Epithelial cell of proximal tubule (primary cell): ENCODE data around the gene NONO. TPM values are rescaled to one million over a fixed set of nuclear protein-coding genes. Genes with fewer than 3 reads are reported as not detected.
"Not testable (repeated sequence)": the region's sequence is repeated elsewhere in the genome, so short reads cannot be mapped to it uniquely, and the experiment has no call there.

Experiments
- DNase-seq: peaks from one replicate; pipeline ENCODE4 v3.0.0-alpha.2; 2011; ENCODE audit warnings: low read depth
- H3K4me3 ChIP-seq: 2 replicates; pipeline ENCODE4 v1.5.1; 2011; ENCODE audit warnings: low read depth, mild to moderate bottlenecking, low read length
- CTCF ChIP-seq: conservative IDR thresholded peaks from 2 replicates; pipeline ENCODE4 v1.5.1; 2012; ENCODE audit warnings: low read depth, mild to moderate bottlenecking, low read length
- total RNA-seq: library from RNA; depleted of rRNA; stranded (reverse); fragments of >200 nt; gene quantifications from 2 replicates; pipeline ENCODE4 v1.2.3, GENCODE V29; 2015

The NONO gene
- total RNA-seq, 1 donor from 2014 or later = 435 TPM

- H3K4me3 ChIP-seq = no peak overlapping the region
- TF ChIP-seq CTCF = no peak
- no peak for DNase-seq
Observed at GRCh38 chrX:71302461-71303213, 19.2 kb downstream of the NONO start.

GRCh38 chrX:71304561-71304960 lies 21.1 kb downstream of the NONO start:
- DNase-seq = no peak
- TF ChIP-seq CTCF = no peak
- no peak overlapping the region for H3K4me3 ChIP-seq

- TF ChIP-seq CTCF = no peak
- DNase-seq = no peak
- no peak overlapping the region for H3K4me3 ChIP-seq
Observed at GRCh38 chrX:71315917-71316316, 32.5 kb downstream of the NONO start.

GRCh38 chrX:71316959-71317358 lies 33.5 kb downstream of the NONO start:
- not testable (repeated sequence) for DNase-seq

GRCh38 chrX:71320126-71320525 lies 36.7 kb downstream of the NONO start:
- H3K4me3 ChIP-seq = no peak overlapping the region
- DNase-seq = no peak
- no peak for TF ChIP-seq CTCF

More at GRCh38 chrX:71316959-71317358, 33.5 kb downstream of the NONO start:
- not testable (repeated sequence) for H3K4me3 ChIP-seq

- H3K4me3 ChIP-seq = no peak overlapping the region
- no peak for DNase-seq
- no peak for TF ChIP-seq CTCF
Observed at GRCh38 chrX:71321731-71322130, 38.3 kb downstream of the NONO start.

- H3K4me3 ChIP-seq, DNase-seq: not testable (repeated sequence)
Observed at GRCh38 chrX:71324452-71324851, 41.0 kb downstream of the NONO start.

GRCh38 chrX:71326394-71326793 lies 43.0 kb downstream of the NONO start:
- no peak for TF ChIP-seq CTCF
- no peak for DNase-seq
- H3K4me3 ChIP-seq = no peak overlapping the region

- not testable (repeated sequence) for H3K4me3 ChIP-seq, DNase-seq
Observed at GRCh38 chrX:71349151-71349665, 65.8 kb downstream of the NONO start.

GRCh38 chrX:71349867-71350266 lies 66.4 kb downstream of the NONO start:
- DNase-seq, H3K4me3 ChIP-seq: not testable (repeated sequence)
